ENCODE results near the gene NRK. TPM values are rescaled to one million over a fixed set of nuclear protein-coding genes. Genes with fewer than 3 reads are reported as not detected.

The NRK gene
- total and polyA plus RNA-seq, 2 of the 4 experiments (the other 2 are of a cell fraction): 0.92 to 2.7 TPM

Other genes with a start within 250 kb of the NRK start
- gene SERPINA7, start 216.2 kb downstream of the NRK start, total RNA-seq (2012; rRNA removed): not detected in 2 replicates
- not detected in 2 replicates for gene SERPINA7, start 216.2 kb downstream of the NRK start, polyA plus RNA-seq (2012; rRNA removed)